NCI-H146 (cell line): ENCODE data around the gene BAIAP2.

ENCODE experiments used
- DNase-seq: peaks from one replicate; lab custom pipeline; 2025; lab: John Stamatoyannopoulos, UW

The BAIAP2 gene

GRCh38 chr17:81037798-81038733 is 3.1 kb downstream of the BAIAP2 start:
- no peak for DNase-seq

GRCh38 chr17:81039096-81039495 is 4.1 kb downstream of the BAIAP2 start:
- no peak for DNase-seq

- DNase-seq: peak; percentile 13
Measured at GRCh38 chr17:81039854-81040758, 5.2 kb downstream of the BAIAP2 start.

GRCh38 chr17:81040791-81041337 is 5.9 kb downstream of the BAIAP2 start:
- no peak for DNase-seq

GRCh38 chr17:81042606-81043005 is 7.7 kb downstream of the BAIAP2 start:
- DNase-seq: no peak

GRCh38 chr17:81043319-81043724 is 8.4 kb downstream of the BAIAP2 start:
- no peak for DNase-seq

GRCh38 chr17:81043725-81044427 is 8.9 kb downstream of the BAIAP2 start:
- DNase-seq: no peak

GRCh38 chr17:81044428-81044763 is 9.4 kb downstream of the BAIAP2 start:
- DNase-seq: no peak

- peak; percentile 78 for DNase-seq
Measured at GRCh38 chr17:81044764-81045589, 10.0 kb downstream of the BAIAP2 start.

GRCh38 chr17:81045590-81046095 is 10.7 kb downstream of the BAIAP2 start:
- DNase-seq: no peak

GRCh38 chr17:81046132-81046769 is 11.3 kb downstream of the BAIAP2 start:
- no peak for DNase-seq

- DNase-seq: no peak
Measured at GRCh38 chr17:81046770-81047359, 11.9 kb downstream of the BAIAP2 start.

- DNase-seq: no peak
Measured at GRCh38 chr17:81048827-81049371, 13.9 kb downstream of the BAIAP2 start.

GRCh38 chr17:81049372-81049911 is 14.5 kb downstream of the BAIAP2 start:
- no peak for DNase-seq

- no peak for DNase-seq
Measured at GRCh38 chr17:81049973-81050551, 15.1 kb downstream of the BAIAP2 start.

GRCh38 chr17:81050645-81051625 is 16.0 kb downstream of the BAIAP2 start:
- DNase-seq: no peak

GRCh38 chr17:81052199-81052997 is 17.4 kb downstream of the BAIAP2 start:
- DNase-seq: no peak
